Activated CD8-positive, alpha-beta memory T cell treated with anti-CD3 and anti-CD28 coated beads, Interleukin-2, amount 50 U/mL, for 24 hours (primary cell): ENCODE measurements around the gene CCM2.

ENCODE experiments used
- DNase-seq: peaks from one replicate; pipeline ENCODE4 v3.0.0-alpha.2; 2020; ENCODE audit errors: extremely low read depth

Gene CCM2

GRCh38 chr7:45080958-45081669 is 81.1 kb downstream of the CCM2 start:
- DNase-seq = no peak

GRCh38 chr7:45081670-45081974 is 81.6 kb downstream of the CCM2 start:
- DNase-seq = no peak

GRCh38 chr7:45082031-45082830 is 82.2 kb downstream of the CCM2 start:
- DNase-seq = no peak

GRCh38 chr7:45082831-45083331 is 82.9 kb downstream of the CCM2 start:
- DNase-seq = no peak

GRCh38 chr7:45084336-45084735 is 84.3 kb downstream of the CCM2 start:
- no peak for DNase-seq

GRCh38 chr7:45084901-45085618 is 85.1 kb downstream of the CCM2 start:
- no peak for DNase-seq

- DNase-seq = no peak
Measured at GRCh38 chr7:45085619-45086200, 85.7 kb downstream of the CCM2 start.

GRCh38 chr7:45086331-45087065 is 86.5 kb downstream of the CCM2 start:
- no peak for DNase-seq

GRCh38 chr7:45087301-45088145 is 87.5 kb downstream of the CCM2 start:
- no peak for DNase-seq

- no peak for DNase-seq
Measured at GRCh38 chr7:45088146-45088701, 88.2 kb downstream of the CCM2 start.

- DNase-seq = no peak
Measured at GRCh38 chr7:45088821-45089340, 88.9 kb downstream of the CCM2 start, which contains the start of gene NACAD. Gene NACAD (minus strand): TSS chr7:45088969. CDS start chr7:45088894, 75 bp downstream.

GRCh38 chr7:45089341-45089891 is 89.4 kb downstream of the CCM2 start:
- peak; percentile 31 for DNase-seq

- no peak for DNase-seq
Measured at GRCh38 chr7:45092100-45092930, 92.3 kb downstream of the CCM2 start.

GRCh38 chr7:45092931-45093235 is 92.9 kb downstream of the CCM2 start:
- DNase-seq = no peak

GRCh38 chr7:45098983-45099839 is 99.2 kb downstream of the CCM2 start:
- DNase-seq = no peak

GRCh38 chr7:45099891-45100760 is 100.1 kb downstream of the CCM2 start:
- no peak for DNase-seq
